ENCODE measurements around the gene EHD2.

DNA sequence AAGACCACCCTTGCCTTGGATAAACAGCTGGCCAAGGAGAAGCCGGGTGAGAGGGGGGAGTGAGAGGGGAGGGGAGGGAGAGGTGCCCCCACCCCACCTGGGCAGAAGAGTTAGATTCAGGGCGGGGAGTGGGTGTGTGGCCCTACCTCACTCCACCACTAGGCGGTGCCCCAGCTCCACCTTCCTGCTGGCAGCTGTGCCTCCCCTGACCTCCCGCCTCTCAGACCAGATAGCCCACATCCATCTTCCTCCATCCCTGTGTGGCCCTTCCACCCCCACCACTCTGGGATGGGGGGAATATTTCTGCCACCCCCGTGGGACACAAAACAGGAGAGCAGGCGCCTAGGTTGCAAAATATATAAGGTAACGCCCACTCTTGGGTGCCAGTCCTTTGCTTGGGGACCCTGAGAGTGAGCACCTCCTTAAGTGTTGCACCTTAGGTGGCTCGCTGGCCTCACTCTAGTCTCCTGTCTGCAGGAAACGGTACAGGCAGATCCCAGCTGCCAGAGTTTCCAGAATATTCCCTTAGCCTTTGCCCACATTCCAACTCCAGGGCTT is 13.8 kb upstream of the EHD2 start:
- TF ChIP-seq, protein P1, sequence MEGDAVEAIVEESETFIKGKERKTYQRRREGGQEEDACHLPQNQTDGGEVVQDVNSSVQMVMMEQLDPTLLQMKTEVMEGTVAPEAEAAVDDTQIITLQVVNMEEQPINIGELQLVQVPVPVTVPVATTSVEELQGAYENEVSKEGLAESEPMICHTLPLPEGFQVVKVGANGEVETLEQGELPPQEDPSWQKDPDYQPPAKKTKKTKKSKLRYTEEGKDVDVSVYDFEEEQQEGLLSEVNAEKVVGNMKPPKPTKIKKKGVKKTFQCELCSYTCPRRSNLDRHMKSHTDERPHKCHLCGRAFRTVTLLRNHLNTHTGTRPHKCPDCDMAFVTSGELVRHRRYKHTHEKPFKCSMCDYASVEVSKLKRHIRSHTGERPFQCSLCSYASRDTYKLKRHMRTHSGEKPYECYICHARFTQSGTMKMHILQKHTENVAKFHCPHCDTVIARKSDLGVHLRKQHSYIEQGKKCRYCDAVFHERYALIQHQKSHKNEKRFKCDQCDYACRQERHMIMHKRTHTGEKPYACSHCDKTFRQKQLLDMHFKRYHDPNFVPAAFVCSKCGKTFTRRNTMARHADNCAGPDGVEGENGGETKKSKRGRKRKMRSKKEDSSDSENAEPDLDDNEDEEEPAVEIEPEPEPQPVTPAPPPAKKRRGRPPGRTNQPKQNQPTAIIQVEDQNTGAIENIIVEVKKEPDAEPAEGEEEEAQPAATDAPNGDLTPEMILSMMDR (IDR thresholded peaks at IDR 0.05): peak; percentile 47 to 72 (median 58)
- TF ChIP-seq POLR2A (IDR thresholded peaks at IDR 0.05): no peak
